Left ventricle myocardium inferior (tissue), 1 donor: ENCODE measurements around the gene SREBF2. TPM values are rescaled to one million over a fixed set of nuclear protein-coding genes. Genes with fewer than 3 reads are reported as not detected.
"Not testable (repeated sequence)": the region's sequence is repeated elsewhere in the genome, so short reads cannot be mapped to it uniquely, and the experiment has no call there.

ENCODE experiments used
- DNase-seq: peaks from one replicate; pipeline ENCODE4 v3.0.0-alpha.2; 2020
- H3K27ac ChIP-seq: fragments of 200-600 bp; replicated peaks from 2 replicates; pipeline ENCODE4 v1.8.0; 2021
- H3K27me3 ChIP-seq: fragments of 200-600 bp; 2 replicates; pipeline ENCODE4 v1.8.0; 2021; ENCODE audit warnings: low read depth
- H3K36me3 ChIP-seq: fragments of 200-600 bp; 2 replicates; pipeline ENCODE4 v1.8.0; 2021
- H3K4me1 ChIP-seq: fragments of 200-600 bp; 2 replicates; pipeline ENCODE4 v1.8.0; 2021
- H3K4me3 ChIP-seq: fragments of 200-600 bp; 2 replicates; pipeline ENCODE4 v1.8.0; 2021; ENCODE audit warnings: mild to moderate bottlenecking, moderate library complexity
- H3K9me3 ChIP-seq: fragments of 200-600 bp; replicated peaks from 2 replicates; pipeline ENCODE4 v1.8.0; 2021
- CTCF ChIP-seq: fragments of 200-600 bp; IDR thresholded peaks from 2 replicates; pipeline ENCODE4 v1.8.0; 2021; ENCODE audit warnings: antibody characterized with exemption, mild to moderate bottlenecking, borderline replicate concordance
- intact Hi-C: fragments of 100-400 bp; cut with micrococcal nuclease; formaldehyde crosslinking; loops from one replicate; pipeline ENCODE4 v1.11.0; 2022
- total RNA-seq: library from RNA; stranded (reverse); fragmentation: NEBNext Ultra II Directional; extraction: Animal tissue kit (Norgen Biotek cat#: 25700); gene quantifications from one replicate; pipeline ENCODE4 v1.2.1, GENCODE V29; 2021
- donor health status: DM: no; HTN: yes; CAD: no; lungs with severe emphysema.

SREBF2 gene
- total RNA-seq, 1 donor from 2014 or later, result 74.5 TPM

- no peak for TF ChIP-seq CTCF
- Histone ChIP-seq H3K36me3 (no peaks in the 10 kb centered on the region), H3K4me3 (peak within 1 kb of the TSS; percentile 87), H3K27ac (peak within 1 kb of the TSS; percentile 59), H3K9me3 (no peaks in the 10 kb centered on the region), H3K4me1 (peaks cover 18% of the 10 kb centered on the region), H3K27me3 (peaks cover 12% of the 10 kb centered on the region)
- intact Hi-C loops, result no loop called here
- peak; percentile 92 for DNase-seq
Observed at GRCh38 chr22:41946629-41947423, 113.9 kb downstream of the SREBF2 start, which contains the start of gene CENPM. TSS of gene CENPM (minus strand) at chr22:41947152. CDS start at chr22:41947076, 76 bp downstream.

GRCh38 chr22:41947424-41948080 lies 114.6 kb downstream of the SREBF2 start:
- H3K36me3 ChIP-seq, result no peaks in the 10 kb centered on the region
- H3K27ac ChIP-seq, result peak overlapping the region; percentile 59
- intact Hi-C loops, result no loop called here
- no peak for TF ChIP-seq CTCF
- H3K27me3 ChIP-seq, result peaks cover 18% of the 10 kb centered on the region
- H3K4me3 ChIP-seq, result peak overlapping the region; percentile 87
- peaks cover 18% of the 10 kb centered on the region for H3K4me1 ChIP-seq
- DNase-seq, result no peak
- H3K9me3 ChIP-seq, result no peaks in the 10 kb centered on the region

GRCh38 chr22:41948142-41948541 lies 115.2 kb downstream of the SREBF2 start:
- intact Hi-C loops, result no loop called here
- Histone ChIP-seq H3K27ac (no peak overlapping the region), H3K4me3 (no peak overlapping the region), H3K9me3 (no peaks in the 10 kb centered on the region), H3K27me3 (peaks cover 19% of the 10 kb centered on the region), H3K4me1 (peaks cover 18% of the 10 kb centered on the region), H3K36me3 (no peaks in the 10 kb centered on the region)
- no peak for TF ChIP-seq CTCF
- no peak for DNase-seq

- Histone ChIP-seq H3K4me1 (peaks cover 18% of the 10 kb centered on the region), H3K27me3 (peaks cover 22% of the 10 kb centered on the region)
- H3K36me3 ChIP-seq, DNase-seq, H3K9me3 ChIP-seq, H3K4me3 ChIP-seq, intact Hi-C loops, H3K27ac ChIP-seq: not testable (repeated sequence)
Observed at GRCh38 chr22:41948928-41949296, 116.0 kb downstream of the SREBF2 start.

- TF ChIP-seq CTCF, result no peak
- Histone ChIP-seq H3K27me3 (peaks cover 26% of the 10 kb centered on the region), H3K27ac (no peak overlapping the region), H3K4me3 (no peak overlapping the region), H3K4me1 (peaks cover 18% of the 10 kb centered on the region), H3K36me3 (no peaks in the 10 kb centered on the region), H3K9me3 (no peaks in the 10 kb centered on the region)
- no peak for DNase-seq
- intact Hi-C loops, result no loop called here
Observed at GRCh38 chr22:41949297-41949965, 116.5 kb downstream of the SREBF2 start.
